ENCODE measurements around the gene ELAVL4. TPM values are rescaled to one million over a fixed set of nuclear protein-coding genes. Genes with fewer than 3 reads are reported as not detected.

Gene ELAVL4
- polyA plus RNA-seq, 1 donor from 2014 or later: 105 TPM

DNA sequence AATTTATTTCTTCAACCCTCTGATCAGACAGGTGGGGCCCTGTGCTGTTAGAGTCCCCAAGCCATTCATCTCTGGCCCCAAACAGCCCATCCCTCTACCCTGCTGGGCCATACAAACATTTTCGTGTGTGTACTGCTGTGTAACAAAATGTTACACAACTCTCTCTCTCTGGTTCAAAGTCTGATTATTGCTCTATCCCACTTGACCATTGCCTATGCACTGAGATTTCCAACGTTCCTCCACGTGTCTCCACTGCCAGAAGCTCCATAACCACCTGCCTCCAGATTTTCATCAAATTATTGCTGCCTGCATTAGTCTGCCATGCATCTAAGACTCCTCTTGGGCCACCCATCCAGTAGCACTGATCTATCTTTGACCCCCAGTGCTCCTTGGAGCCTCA, 104.8 kb downstream of the ELAVL4 start:
- no peak overlapping the region for H3K4me2 ChIP-seq (ENCODE audit: low read length)
- H3K9me3 ChIP-seq (ENCODE audit: low read length): no peaks in the 10 kb centered on the region
- H3K27ac ChIP-seq (ENCODE audit: low read length): no peak overlapping the region
- no peak overlapping the region for H3K4me3 ChIP-seq (ENCODE audit: low read length)
- no peaks in the 10 kb centered on the region for H3F3A ChIP-seq (ENCODE audit: insufficient read depth, low read length, poor library complexity, severe bottlenecking)
- H3K36me3 ChIP-seq (ENCODE audit: insufficient read depth, low read length): no peaks in the 10 kb centered on the region
- no peak overlapping the region for H3K9ac ChIP-seq (ENCODE audit: low read length)
- no peaks in the 10 kb centered on the region for H3K9me2 ChIP-seq (ENCODE audit: insufficient read depth, low read length)
- H2AFZ ChIP-seq (ENCODE audit: low read depth, low read length): no peak overlapping the region
- TF ChIP-seq REST (IDR thresholded peaks at IDR 0.05; ENCODE audit: borderline replicate concordance): no peak
- TF ChIP-seq RAD21 (conservative IDR thresholded peaks at IDR 0.05): no peak
- TF ChIP-seq TAF1 (IDR thresholded peaks at IDR 0.05; ENCODE audit: low read depth): no peak
- TF ChIP-seq EZH2 (IDR thresholded peaks at IDR 0.05; ENCODE audit: borderline replicate concordance, insufficient read depth, low read length, poor library complexity, severe bottlenecking): no peak
- no peak for TF ChIP-seq EP300 (conservative IDR thresholded peaks at IDR 0.05; ENCODE audit: poor library complexity, severe bottlenecking)
- TF ChIP-seq, protein P1, sequence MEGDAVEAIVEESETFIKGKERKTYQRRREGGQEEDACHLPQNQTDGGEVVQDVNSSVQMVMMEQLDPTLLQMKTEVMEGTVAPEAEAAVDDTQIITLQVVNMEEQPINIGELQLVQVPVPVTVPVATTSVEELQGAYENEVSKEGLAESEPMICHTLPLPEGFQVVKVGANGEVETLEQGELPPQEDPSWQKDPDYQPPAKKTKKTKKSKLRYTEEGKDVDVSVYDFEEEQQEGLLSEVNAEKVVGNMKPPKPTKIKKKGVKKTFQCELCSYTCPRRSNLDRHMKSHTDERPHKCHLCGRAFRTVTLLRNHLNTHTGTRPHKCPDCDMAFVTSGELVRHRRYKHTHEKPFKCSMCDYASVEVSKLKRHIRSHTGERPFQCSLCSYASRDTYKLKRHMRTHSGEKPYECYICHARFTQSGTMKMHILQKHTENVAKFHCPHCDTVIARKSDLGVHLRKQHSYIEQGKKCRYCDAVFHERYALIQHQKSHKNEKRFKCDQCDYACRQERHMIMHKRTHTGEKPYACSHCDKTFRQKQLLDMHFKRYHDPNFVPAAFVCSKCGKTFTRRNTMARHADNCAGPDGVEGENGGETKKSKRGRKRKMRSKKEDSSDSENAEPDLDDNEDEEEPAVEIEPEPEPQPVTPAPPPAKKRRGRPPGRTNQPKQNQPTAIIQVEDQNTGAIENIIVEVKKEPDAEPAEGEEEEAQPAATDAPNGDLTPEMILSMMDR (IDR thresholded peaks at IDR 0.05; ENCODE audit: poor library complexity, severe bottlenecking): no peak
- no peak for TF ChIP-seq POLR2AphosphoS5 (IDR thresholded peaks at IDR 0.05)
- no peak for TF ChIP-seq SMC3 (conservative IDR thresholded peaks at IDR 0.05; ENCODE audit: poor library complexity)
- TF ChIP-seq MXI1 (conservative IDR thresholded peaks at IDR 0.05; ENCODE audit: poor library complexity, severe bottlenecking): no peak
- H3K79me2 ChIP-seq (replicated peaks; ENCODE audit: insufficient read depth, low read length): no peaks in the 10 kb centered on the region
- no peaks in the 10 kb centered on the region for H3K27me3 ChIP-seq (ENCODE audit: insufficient read depth, low read depth, low read length)
- no peaks in the 10 kb centered on the region for H4K20me1 ChIP-seq (ENCODE audit: insufficient read depth)

DNA sequence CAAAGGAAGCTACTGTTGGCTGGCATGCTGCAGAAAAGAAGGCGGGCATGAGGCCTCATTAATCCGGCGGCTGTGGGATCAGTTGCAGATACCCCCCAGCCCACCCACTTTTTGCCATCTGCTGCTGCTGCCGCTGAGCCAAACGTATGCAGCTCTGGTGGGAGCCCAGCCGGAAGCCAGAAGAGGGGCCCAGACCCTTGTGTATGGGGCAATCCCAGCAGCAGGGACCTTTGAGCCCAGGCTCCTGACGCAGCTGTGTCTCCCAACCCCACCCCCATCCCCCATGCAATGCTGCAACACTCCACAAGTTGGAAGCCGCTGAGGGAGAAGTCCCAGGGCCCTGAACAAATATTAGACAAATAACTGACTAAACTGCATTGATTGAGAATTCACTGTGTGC, 106.0 kb downstream of the ELAVL4 start:
- Histone ChIP-seq H3K27ac (ENCODE audit: low read length) (no peak overlapping the region), H3K4me3 (ENCODE audit: low read length) (no peak overlapping the region), H3F3A (ENCODE audit: insufficient read depth, low read length, poor library complexity, severe bottlenecking) (no peaks in the 10 kb centered on the region), H3K9me2 (ENCODE audit: insufficient read depth, low read length) (no peaks in the 10 kb centered on the region), H3K79me2 (replicated peaks; ENCODE audit: insufficient read depth, low read length) (no peaks in the 10 kb centered on the region), H3K9me3 (ENCODE audit: low read length) (no peaks in the 10 kb centered on the region), H3K36me3 (ENCODE audit: insufficient read depth, low read length) (no peaks in the 10 kb centered on the region), H3K4me2 (ENCODE audit: low read length) (no peak overlapping the region), H3K27me3 (ENCODE audit: insufficient read depth, low read depth, low read length) (no peaks in the 10 kb centered on the region), H3K9ac (ENCODE audit: low read length) (no peak overlapping the region), H4K20me1 (ENCODE audit: insufficient read depth) (no peaks in the 10 kb centered on the region), H2AFZ (ENCODE audit: low read depth, low read length) (no peak overlapping the region)
- TF ChIP-seq TAF1 (IDR thresholded peaks at IDR 0.05; ENCODE audit: low read depth) (no peak), MXI1 (conservative IDR thresholded peaks at IDR 0.05; ENCODE audit: poor library complexity, severe bottlenecking) (no peak), POLR2AphosphoS5 (IDR thresholded peaks at IDR 0.05) (no peak), RAD21 (conservative IDR thresholded peaks at IDR 0.05) (no peak), REST (IDR thresholded peaks at IDR 0.05; ENCODE audit: borderline replicate concordance) (no peak), SMC3 (conservative IDR thresholded peaks at IDR 0.05; ENCODE audit: poor library complexity) (no peak), EZH2 (IDR thresholded peaks at IDR 0.05; ENCODE audit: borderline replicate concordance, insufficient read depth, low read length, poor library complexity, severe bottlenecking) (no peak)
